Cardiac muscle cell (in vitro differentiated cells and primary cell): Measurements from ENCODE around the gene RPN1. TPM values are rescaled to one million over a fixed set of nuclear protein-coding genes. Genes with fewer than 3 reads are reported as not detected.
A peak's percentile ranks its signal among the peaks of the same experiment; 100 is the strongest.

Experiments
- DNase-seq, 2 donors: peaks; one replicate each; pipeline versions ENCODE4 v3.0.0 to v3.0.0-alpha.2; 2010 to 2017; ENCODE audit warnings: low read depth in 1 of 2, low spot score in 1 of 2
- H3K27ac ChIP-seq: fragments of 200-600 bp; sonication (generic); 2 replicates; pipeline ENCODE4 v1.5.1; 2016
- H3K27me3 ChIP-seq: fragments of 200-600 bp; sonication (generic); 2 replicates; pipeline ENCODE4 v1.6.0; 2016; ENCODE audit warnings: control low read depth
- H3K36me3 ChIP-seq: fragments of 200-600 bp; sonication (generic); 2 replicates; pipeline ENCODE4 v1.5.1; 2016; ENCODE audit warnings: control low read depth
- H3K4me1 ChIP-seq: fragments of 200-600 bp; sonication (generic); 2 replicates; pipeline ENCODE4 v1.8.1; 2017; ENCODE audit warnings: low read depth, mild to moderate bottlenecking, mixed run types
- H3K4me3 ChIP-seq: fragments of 200-600 bp; sonication (generic); 2 replicates; pipeline ENCODE4 v1.5.1; 2016; ENCODE audit warnings: mild to moderate bottlenecking
- H3K9me3 ChIP-seq: fragments of 200-600 bp; sonication (generic); 2 replicates; pipeline ENCODE4 v1.5.1; 2017; ENCODE audit warnings: low read depth, mild to moderate bottlenecking, control low read depth
- polyA plus RNA-seq: library from polyadenylated mRNA; unstranded; fragments of >200 nt; fragmentation: Nextera tagmentation; extraction: Ambion mirVana; gene quantifications from 2 replicates; pipeline ENCODE4 v1.2.1, GENCODE V29; 2016
- total RNA-seq: library from RNA; depleted of rRNA; stranded (reverse); fragments of >200 nt; gene quantifications from 2 replicates; pipeline ENCODE4 v1.2.3, GENCODE V29; 2016
- TF ChIP-seq, protein P1 (sequence below): IDR thresholded peaks from 2 replicates; pipeline ENCODE4 v1.5.1; 2012; ENCODE audit warnings: low read depth, mild to moderate bottlenecking, low read length

RPN1 gene
- 202 and 283 TPM in 2 replicates for total RNA-seq
- polyA plus RNA-seq, result 241 and 328 TPM in 2 replicates

GRCh38 chr3:128650096-128651050, at the start of gene RPN1:
Gene RPN1 (minus strand): TSS chr3:128650818. CDS start chr3:128650800, 18 bp downstream.
- peaks cover 7% of the 10 kb centered on the region for H3K4me1 ChIP-seq
- H3K27me3 ChIP-seq, result no peaks in the 10 kb centered on the region
- peak within 1 kb of the TSS; percentile 93 for H3K27ac ChIP-seq
- peak within 1 kb of the TSS; percentile 83 for H3K4me3 ChIP-seq
- TF ChIP-seq, protein P1, sequence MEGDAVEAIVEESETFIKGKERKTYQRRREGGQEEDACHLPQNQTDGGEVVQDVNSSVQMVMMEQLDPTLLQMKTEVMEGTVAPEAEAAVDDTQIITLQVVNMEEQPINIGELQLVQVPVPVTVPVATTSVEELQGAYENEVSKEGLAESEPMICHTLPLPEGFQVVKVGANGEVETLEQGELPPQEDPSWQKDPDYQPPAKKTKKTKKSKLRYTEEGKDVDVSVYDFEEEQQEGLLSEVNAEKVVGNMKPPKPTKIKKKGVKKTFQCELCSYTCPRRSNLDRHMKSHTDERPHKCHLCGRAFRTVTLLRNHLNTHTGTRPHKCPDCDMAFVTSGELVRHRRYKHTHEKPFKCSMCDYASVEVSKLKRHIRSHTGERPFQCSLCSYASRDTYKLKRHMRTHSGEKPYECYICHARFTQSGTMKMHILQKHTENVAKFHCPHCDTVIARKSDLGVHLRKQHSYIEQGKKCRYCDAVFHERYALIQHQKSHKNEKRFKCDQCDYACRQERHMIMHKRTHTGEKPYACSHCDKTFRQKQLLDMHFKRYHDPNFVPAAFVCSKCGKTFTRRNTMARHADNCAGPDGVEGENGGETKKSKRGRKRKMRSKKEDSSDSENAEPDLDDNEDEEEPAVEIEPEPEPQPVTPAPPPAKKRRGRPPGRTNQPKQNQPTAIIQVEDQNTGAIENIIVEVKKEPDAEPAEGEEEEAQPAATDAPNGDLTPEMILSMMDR, result no peak
- peak; percentile 97 for DNase-seq
- no peaks in the 10 kb centered on the region for H3K36me3 ChIP-seq
- no peaks in the 10 kb centered on the region for H3K9me3 ChIP-seq

DNA sequence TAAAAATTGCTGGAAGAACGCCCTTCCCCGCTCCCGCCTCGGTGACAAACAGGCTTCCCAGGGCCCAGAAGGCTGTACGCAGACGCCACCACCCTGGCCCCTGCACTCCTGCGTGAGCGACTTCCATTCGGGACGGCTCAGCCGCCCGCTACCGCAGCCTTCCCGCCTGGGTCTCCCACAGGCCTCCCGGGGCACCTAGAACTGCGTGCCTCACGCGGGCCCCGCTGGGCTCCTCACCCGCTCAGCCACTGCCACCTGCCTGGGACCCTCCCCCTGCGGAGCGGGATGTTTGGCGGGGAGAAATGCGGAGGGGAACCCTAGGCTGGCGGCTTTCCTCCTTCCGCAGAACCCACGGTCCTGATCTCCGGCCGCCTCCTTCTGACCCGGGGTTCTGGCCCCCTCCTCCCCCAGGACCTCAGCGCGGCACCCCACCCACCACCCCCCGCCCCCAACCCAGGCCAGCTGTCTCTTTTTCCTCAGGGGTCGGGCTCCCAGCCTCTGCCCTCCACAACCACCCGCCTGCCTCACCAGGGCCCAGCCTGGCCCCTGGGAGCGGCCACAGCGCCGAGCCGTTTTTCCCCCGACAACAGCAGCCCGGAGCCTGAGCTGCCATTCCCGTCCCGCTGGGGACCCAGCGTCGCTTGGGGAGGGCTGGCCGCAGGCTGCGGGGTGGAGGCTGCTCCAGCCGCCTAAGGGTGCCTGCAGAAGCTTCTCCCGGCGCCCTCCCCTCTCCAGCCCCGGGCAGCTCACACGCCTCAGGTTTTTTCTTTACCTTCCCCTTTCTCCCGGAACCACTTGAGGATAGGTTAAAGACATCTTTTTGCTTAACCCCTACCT, 47.8 kb upstream of the RPN1 start:
- TF ChIP-seq, protein P1, result no peak
- Histone ChIP-seq H3K27ac (no peak overlapping the region), H3K27me3 (peaks cover 5% of the 10 kb centered on the region), H3K36me3 (no peaks in the 10 kb centered on the region), H3K4me3 (peak overlapping the region; percentile 10), H3K4me1 (peaks cover 7% of the 10 kb centered on the region), H3K9me3 (no peaks in the 10 kb centered on the region)
- peak; percentile 32 to 35 for DNase-seq

DNA sequence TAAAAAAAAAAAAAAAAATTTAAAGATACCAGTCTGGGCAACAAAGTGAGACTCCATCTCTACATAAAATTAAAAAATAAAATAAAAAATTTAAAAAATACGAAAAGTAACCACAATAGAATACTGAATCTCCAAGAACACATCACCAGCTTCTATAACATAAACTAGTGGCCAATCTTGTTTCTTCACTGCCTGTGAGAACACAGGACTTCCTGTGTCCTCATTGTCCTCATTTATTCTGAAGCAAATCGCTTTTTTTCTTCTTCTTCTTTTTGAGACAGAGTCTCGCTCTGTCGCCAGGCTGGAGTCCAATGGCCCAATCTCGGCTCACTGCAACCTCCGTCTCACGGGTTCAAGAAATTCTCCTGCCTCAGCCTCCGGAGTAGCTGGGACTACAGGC, 46.7 kb upstream of the RPN1 start:
- peaks cover 7% of the 10 kb centered on the region for H3K4me1 ChIP-seq
- no peak overlapping the region for H3K27ac ChIP-seq
- no peaks in the 10 kb centered on the region for H3K9me3 ChIP-seq
- TF ChIP-seq, protein P1, result no peak
- no peak overlapping the region for H3K4me3 ChIP-seq
- DNase-seq, result no peak
- H3K27me3 ChIP-seq, result peaks cover 5% of the 10 kb centered on the region
- no peaks in the 10 kb centered on the region for H3K36me3 ChIP-seq

- no peak for DNase-seq
- Histone ChIP-seq H3K36me3 (no peaks in the 10 kb centered on the region), H3K9me3 (no peaks in the 10 kb centered on the region)
These were observed 43.1 kb upstream of the RPN1 start for GRCh38 chr3:128693696-128694095.

GRCh38 chr3:128689060-128689459, 38.4 kb upstream of the RPN1 start:
- Histone ChIP-seq H3K4me1 (no peaks in the 10 kb centered on the region), H3K4me3 (no peak overlapping the region), H3K27ac (no peak overlapping the region), H3K36me3 (no peaks in the 10 kb centered on the region), H3K9me3 (no peaks in the 10 kb centered on the region), H3K27me3 (no peaks in the 10 kb centered on the region)
- no peak for DNase-seq
- TF ChIP-seq, protein P1, result no peak

More at GRCh38 chr3:128693696-128694095, 43.1 kb upstream of the RPN1 start:
- Histone ChIP-seq H3K27ac (no peak overlapping the region), H3K4me1 (no peaks in the 10 kb centered on the region), H3K27me3 (peaks cover 5% of the 10 kb centered on the region), H3K4me3 (no peak overlapping the region)
- TF ChIP-seq, protein P1, result no peak
